NB4 (cell line): Measurements from ENCODE around the gene TBR1.
A peak's percentile ranks its signal among the peaks of the same experiment; 100 is the strongest.

Experiments
- DNase-seq: peaks from one replicate; pipeline ENCODE4 v3.0.0; 2010; ENCODE audit warnings: low read depth
- H3K4me3 ChIP-seq: one replicate; pipeline ENCODE4 v1.5.1; 2011; ENCODE audit warnings: mild to moderate bottlenecking, low read depth, low read length, moderate library complexity
- MYC ChIP-seq: IDR thresholded peaks from 2 replicates; pipeline ENCODE4 v1.6.1; 2011; ENCODE audit warnings: low read depth, low read length
- POLR2A ChIP-seq: IDR thresholded peaks from 2 replicates; pipeline ENCODE4 v1.6.1; 2011; ENCODE audit warnings: mild to moderate bottlenecking; ENCODE audit not compliant: insufficient read length; ENCODE audit errors: extremely low read depth
- TF ChIP-seq, protein P1 (sequence below): IDR thresholded peaks from one replicate; pipeline ENCODE4 v1.5.1; 2012; ENCODE audit warnings: low read depth, low read length
- TF ChIP-seq, protein P2 (sequence below): IDR thresholded peaks from 2 replicates; pipeline ENCODE4 v1.6.1; 2011; ENCODE audit warnings: low read depth, low read length

The TBR1 gene

DNA sequence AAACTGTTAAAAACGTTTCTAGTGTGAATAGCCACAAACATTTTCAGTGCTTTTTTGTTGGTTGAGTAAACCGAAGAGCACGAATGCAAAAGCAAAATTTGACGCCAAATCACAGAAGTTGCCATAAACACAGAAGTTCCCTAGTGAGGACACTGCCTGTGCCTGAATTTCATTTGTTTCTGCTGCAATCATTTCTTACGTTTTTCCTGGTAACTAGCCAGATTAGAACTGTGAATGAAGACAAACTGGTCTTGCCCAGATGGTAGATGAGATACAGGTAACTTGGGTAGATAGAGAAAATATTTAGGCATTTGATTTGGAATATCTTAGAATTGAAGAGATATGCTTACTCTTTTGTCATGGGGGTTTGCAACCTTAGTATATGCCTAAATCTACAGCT, 9.8 kb upstream of the TBR1 start:
- TF ChIP-seq, protein P1, sequence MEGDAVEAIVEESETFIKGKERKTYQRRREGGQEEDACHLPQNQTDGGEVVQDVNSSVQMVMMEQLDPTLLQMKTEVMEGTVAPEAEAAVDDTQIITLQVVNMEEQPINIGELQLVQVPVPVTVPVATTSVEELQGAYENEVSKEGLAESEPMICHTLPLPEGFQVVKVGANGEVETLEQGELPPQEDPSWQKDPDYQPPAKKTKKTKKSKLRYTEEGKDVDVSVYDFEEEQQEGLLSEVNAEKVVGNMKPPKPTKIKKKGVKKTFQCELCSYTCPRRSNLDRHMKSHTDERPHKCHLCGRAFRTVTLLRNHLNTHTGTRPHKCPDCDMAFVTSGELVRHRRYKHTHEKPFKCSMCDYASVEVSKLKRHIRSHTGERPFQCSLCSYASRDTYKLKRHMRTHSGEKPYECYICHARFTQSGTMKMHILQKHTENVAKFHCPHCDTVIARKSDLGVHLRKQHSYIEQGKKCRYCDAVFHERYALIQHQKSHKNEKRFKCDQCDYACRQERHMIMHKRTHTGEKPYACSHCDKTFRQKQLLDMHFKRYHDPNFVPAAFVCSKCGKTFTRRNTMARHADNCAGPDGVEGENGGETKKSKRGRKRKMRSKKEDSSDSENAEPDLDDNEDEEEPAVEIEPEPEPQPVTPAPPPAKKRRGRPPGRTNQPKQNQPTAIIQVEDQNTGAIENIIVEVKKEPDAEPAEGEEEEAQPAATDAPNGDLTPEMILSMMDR = no peak
- TF ChIP-seq MYC (no peak), POLR2A (no peak)
- TF ChIP-seq, protein P2, sequence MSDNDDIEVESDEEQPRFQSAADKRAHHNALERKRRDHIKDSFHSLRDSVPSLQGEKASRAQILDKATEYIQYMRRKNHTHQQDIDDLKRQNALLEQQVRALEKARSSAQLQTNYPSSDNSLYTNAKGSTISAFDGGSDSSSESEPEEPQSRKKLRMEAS = no peak
- no peak for DNase-seq

DNA sequence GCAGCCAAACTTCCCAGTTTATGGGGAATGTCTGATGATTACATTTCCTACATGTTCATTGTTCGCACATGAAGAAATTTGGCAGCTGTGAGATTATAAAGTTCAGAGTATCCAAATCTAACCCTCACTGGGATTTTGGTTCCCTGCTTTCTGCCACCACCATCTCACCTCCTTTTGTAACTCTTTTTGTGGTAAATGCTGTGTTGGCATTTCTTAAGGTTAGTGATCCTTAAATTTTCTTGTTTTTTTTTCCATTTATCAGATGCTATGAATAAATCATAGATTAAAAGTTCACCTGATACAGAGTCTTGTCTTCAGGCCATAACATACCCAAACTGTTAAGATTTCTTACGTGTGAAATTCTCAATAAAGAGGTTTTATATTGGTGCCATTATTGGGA, 8.5 kb upstream of the TBR1 start:
- no peak overlapping the region for H3K4me3 ChIP-seq
- no peak for DNase-seq
- TF ChIP-seq POLR2A = no peak
- TF ChIP-seq, protein P1 = no peak
- TF ChIP-seq, protein P2 = no peak

More for the DNA sequence above, 9.8 kb upstream of the TBR1 start:
- no peak overlapping the region for H3K4me3 ChIP-seq

DNA sequence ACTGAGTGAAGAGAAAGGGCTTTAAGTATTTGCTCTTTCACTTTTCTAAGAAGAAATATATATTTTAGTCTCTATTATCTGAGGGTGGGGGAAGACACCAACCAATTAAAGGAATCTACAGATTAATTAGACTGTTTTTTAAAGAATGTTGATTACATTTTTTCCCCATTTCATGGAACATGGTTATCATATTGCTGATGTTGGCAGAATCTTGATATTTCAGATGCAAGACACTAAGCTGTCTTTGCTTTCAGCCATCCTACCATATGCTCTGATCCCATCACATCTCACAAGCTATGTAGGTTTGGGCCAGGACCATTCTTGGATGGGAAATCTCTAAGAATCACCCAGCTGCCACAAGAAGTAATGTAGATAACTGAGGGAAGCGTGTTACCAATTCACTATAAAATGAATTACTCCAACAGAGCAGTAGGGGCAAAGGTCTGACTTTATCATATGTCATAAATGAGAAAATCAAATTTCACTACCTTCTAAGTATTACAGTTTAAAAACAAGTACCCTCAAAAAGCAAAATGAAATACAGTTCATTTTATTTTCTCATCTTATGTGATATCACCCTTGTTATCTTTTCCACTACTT, 6.7 kb upstream of the TBR1 start:
- TF ChIP-seq, protein P2 = no peak
- TF ChIP-seq, protein P1 = no peak
- no peak for TF ChIP-seq MYC
- no peak for TF ChIP-seq POLR2A
- H3K4me3 ChIP-seq = no peak overlapping the region
- DNase-seq = no peak

DNA sequence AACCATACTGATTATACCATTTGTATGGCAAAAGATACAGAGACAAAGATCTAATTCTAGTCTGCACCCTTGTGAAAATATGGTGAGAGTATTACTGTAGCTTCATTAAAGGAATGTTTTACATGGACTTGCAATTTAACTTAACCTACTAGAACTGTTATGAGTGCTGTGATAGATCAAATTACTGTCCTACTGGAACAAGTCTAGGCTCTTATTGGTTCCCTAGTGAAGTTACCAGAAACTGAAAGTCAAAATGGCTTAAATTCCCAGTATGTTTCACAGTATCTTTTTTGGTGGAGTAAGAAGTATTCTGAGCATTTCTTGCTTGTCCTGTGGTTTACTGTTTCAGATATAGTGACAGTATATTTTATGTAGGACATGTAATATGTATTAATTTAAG, 3.8 kb upstream of the TBR1 start:
- no peak for DNase-seq
- TF ChIP-seq MYC (no peak), POLR2A (no peak)
- TF ChIP-seq, protein P2 = no peak
- TF ChIP-seq, protein P1 = no peak
- no peak overlapping the region for H3K4me3 ChIP-seq

DNA sequence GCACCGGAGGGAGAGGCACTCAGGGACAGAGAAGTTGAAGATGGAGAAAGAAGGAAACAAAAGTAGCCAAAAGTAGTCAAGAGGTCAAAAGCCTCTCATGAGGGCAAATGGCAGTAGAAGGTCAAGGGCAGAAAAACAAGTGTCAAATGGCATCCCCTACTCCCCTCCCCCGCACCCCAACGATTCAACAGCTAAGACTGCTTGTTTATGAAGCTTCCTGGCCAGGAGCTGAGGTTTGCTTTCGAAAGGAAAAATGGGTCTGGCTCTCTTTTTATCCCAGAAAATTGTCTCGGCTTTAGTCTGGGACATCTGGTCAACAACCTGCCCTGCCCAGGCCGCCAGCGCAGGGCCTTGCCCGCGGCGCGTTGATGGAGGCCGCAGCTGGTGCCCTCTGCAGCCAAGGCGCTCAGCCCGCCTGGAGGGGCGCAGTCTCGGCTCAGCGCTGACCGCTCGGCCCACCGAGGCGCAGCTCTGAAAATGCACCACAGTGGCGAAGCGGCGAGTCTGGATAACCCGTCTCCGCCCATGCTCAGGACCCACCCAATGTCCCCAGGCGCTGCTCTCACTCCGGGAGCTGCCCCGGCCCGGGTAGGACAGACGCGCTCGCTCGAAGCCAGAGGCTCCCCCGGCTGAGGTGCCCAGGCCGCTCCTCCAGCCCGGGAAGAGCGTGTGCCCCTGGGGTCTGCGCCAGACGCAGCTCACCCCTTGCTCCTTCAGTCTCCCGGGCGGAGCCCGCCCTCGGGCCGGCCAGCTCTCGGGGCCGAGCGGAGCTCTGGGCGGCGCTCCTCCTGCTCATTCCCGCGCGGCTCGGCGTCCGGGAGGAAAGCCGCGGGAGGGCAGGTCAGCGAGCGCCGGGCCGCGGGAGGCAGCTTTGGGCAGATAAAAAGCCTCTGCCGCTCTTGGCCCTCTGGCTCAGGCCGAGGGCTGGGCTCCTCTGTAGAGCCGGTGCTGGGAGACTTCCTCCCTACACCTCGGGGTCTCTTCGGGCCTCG, 1.8 kb upstream of the TBR1 start:
- DNase-seq = peak; percentile 67
- TF ChIP-seq, protein P1 = no peak
- TF ChIP-seq POLR2A (no peak), MYC (no peak)
- TF ChIP-seq, protein P2 = no peak
- H3K4me3 ChIP-seq = peak overlapping the region; percentile 26
